Stimulated activated CD4-positive, alpha-beta T cell treated with anti-CD3 and anti-CD28 coated beads, Interleukin-15, amount 100 ng/mL, for 24 hours (primary cell): Measurements from ENCODE around the gene GOT2.
"Not testable (repeated sequence)": the region's sequence is repeated elsewhere in the genome, so short reads cannot be mapped to it uniquely, and the experiment has no call there.

ENCODE experiments used
- DNase-seq: peaks from one replicate; pipeline ENCODE4 v3.0.0-alpha.2; 2020

GOT2 gene

GRCh38 chr16:58733671-58734458, at the start of gene GOT2:
Gene GOT2 (minus strand): TSS chr16:58734316. CDS start chr16:58734228, 88 bp downstream.
- peak; percentile 88 for DNase-seq

- DNase-seq, result not testable (repeated sequence)
Observed at GRCh38 chr16:58779291-58779690, 45.2 kb upstream of the GOT2 start.

GRCh38 chr16:58773870-58774269, 39.8 kb upstream of the GOT2 start:
- DNase-seq, result no peak

GRCh38 chr16:58768145-58768544, 34.0 kb upstream of the GOT2 start:
- no peak for DNase-seq

GRCh38 chr16:58767581-58767980, 33.5 kb upstream of the GOT2 start:
- DNase-seq, result no peak

GRCh38 chr16:58756650-58757332, 22.7 kb upstream of the GOT2 start:
- no peak for DNase-seq

- DNase-seq, result peak; percentile 84
Observed at GRCh38 chr16:58755989-58756649, 22.0 kb upstream of the GOT2 start.

- no peak for DNase-seq
Observed at GRCh38 chr16:58753711-58754134, 19.6 kb upstream of the GOT2 start.

GRCh38 chr16:58744497-58744896, 10.4 kb upstream of the GOT2 start:
- DNase-seq, result no peak

GRCh38 chr16:58741976-58742375, 7.9 kb upstream of the GOT2 start:
- DNase-seq, result no peak

- no peak for DNase-seq
Observed at GRCh38 chr16:58741166-58741565, 7.0 kb upstream of the GOT2 start.

GRCh38 chr16:58738672-58739296, 4.7 kb upstream of the GOT2 start:
- DNase-seq, result no peak

- DNase-seq, result not testable (repeated sequence)
Observed at GRCh38 chr16:58736341-58736740, 2.2 kb upstream of the GOT2 start.

GRCh38 chr16:58734459-58734787, 307 bp upstream of the GOT2 start:
- no peak for DNase-seq

GRCh38 chr16:58733248-58733670, 857 bp downstream of the GOT2 start:
- DNase-seq, result no peak

GRCh38 chr16:58732545-58733247, 1.4 kb downstream of the GOT2 start:
- peak; percentile 31 for DNase-seq

GRCh38 chr16:58730724-58731370, 3.3 kb downstream of the GOT2 start:
- DNase-seq, result no peak

GRCh38 chr16:58727796-58728568, 6.1 kb downstream of the GOT2 start:
- no peak for DNase-seq

- DNase-seq, result no peak
Observed at GRCh38 chr16:58727028-58727781, 6.9 kb downstream of the GOT2 start.

GRCh38 chr16:58723109-58723508, 11.0 kb downstream of the GOT2 start:
- no peak for DNase-seq

- DNase-seq, result no peak
Observed at GRCh38 chr16:58717994-58718393, 16.1 kb downstream of the GOT2 start.
